Measurements from ENCODE around the gene CDK2AP2.
"Not testable (repeated sequence)": the region's sequence is repeated elsewhere in the genome, so short reads cannot be mapped to it uniquely, and the experiment has no call there.

Gene CDK2AP2

DNA sequence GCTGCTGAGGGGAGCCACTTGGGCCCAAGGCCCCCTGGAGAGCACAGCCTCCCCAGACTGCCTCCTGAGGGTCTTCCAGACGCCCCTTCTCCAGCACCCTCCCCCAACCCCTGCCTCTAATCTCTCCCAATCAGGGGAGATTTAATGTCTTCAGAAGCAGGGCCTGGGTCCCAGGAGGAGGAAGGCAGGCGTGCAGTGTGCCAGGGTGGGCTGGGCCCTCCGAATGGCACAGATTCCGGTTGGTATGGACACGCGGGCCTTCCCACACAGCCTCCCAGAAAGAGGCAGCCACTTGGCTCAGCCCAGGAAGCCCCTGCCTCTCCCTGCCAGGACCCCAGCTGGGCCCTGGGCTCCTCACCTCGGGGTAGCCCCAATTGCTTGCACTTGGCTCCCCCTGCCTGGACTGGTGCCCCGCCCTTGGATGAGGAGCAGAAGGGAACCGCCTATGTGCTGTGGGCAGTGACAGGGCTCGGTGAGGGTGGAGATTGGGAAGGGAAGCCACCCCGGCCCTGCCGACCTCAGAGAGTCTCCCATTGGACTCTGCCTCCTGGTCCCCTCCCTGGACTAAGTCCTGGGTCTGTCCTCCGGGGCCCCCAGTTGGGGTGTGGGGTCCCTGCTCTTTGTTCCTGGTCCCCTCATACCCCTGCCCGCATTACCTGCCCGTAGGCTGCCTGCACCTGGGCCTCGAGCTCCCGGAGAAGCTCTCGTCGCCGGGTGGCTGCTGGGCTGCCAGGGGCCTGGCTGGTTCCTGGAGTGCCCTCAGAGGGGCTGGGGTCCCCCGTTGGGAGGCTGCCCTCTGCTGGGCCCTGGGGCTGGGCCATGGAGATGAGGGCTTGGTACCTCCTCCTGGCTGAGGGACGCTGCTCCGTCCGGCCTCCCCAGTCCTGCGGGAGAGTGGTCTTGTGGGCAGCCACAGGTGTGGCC, 15.9 kb upstream of the CDK2AP2 start:
- no peak for DNase-seq

DNA sequence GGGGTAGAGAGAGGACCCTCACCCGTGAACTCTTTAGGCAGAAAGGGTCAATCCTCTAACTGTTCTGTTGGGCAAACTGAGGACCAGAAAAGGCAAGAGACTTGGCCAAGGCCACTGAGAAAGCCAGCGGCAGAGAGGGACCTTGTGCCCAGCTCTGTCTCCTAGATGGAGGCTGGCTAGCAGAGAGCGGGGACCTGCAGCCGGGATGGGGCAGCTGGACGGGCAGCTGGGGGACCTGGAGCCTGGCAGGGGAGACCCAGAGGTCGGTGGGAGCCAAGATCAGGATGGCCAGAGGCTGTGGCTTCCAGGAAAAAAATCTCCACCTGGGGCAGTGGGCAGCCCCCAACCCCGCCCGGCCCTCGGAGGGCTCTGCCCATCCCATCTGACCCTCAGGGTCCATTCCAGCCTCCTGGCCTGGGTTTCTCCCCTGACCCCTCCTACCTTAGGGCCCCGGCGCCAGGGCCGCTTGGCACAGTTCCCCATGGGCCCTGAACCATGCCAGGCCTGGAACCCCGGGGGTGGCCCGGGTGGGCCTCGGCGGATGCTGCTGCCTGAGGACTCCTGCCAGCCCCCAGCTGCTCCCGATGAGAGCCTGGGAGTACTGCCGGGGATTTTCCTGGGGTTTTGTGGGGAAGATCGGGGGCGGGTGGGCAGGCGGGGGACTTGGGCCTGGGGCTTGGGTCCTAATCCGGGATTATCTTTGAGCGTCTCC, 15.0 kb upstream of the CDK2AP2 start, which contains the start of gene CABP2:
Gene CABP2, minus strand, starts transcription at position 603 of the 712 bp plus-strand sequence. Its CDS starts 120 bp downstream, at position 483.
- no peak for DNase-seq

DNA sequence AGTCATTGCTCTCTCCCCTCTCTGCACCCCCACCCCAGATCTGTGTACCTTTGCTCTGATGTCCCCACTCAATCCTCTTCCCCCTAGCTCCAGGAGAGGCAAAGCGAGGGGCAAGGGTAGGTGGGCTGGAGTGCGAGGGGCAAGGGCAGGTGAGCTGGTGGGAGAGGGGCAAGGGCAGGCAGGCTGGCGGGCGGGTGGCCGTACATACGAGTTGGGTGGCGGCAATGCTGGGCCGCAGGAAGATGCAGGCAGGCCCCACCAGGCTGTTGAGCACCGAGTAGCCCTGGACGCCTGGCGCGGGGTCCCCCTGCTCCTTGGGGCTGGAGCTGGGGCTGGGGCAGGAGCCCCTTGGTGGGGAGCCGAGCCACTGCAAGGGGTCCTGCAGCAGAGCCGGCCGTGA, 14.4 kb upstream of the CDK2AP2 start:
- DNase-seq: no peak

DNA sequence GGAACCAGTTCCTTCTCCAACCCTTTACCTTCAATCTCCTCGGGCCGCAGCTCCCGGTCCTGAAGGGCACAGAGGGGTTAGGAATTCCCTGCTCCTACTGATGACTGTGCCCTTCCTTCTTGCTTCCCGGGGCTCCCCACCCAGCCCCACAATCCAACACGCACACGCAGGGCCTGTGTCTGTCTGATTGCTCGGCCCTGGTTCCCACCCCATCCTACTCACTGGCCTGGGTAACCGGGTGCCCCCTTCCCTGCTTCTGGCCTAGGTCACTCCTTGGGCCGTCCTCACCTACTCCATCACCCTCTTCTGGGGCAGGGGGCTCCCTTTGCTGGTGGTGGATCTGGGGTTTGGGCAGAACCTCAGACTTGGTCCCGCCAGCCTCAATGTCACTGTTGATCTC, 14.0 kb upstream of the CDK2AP2 start:
- DNase-seq: no peak

DNA sequence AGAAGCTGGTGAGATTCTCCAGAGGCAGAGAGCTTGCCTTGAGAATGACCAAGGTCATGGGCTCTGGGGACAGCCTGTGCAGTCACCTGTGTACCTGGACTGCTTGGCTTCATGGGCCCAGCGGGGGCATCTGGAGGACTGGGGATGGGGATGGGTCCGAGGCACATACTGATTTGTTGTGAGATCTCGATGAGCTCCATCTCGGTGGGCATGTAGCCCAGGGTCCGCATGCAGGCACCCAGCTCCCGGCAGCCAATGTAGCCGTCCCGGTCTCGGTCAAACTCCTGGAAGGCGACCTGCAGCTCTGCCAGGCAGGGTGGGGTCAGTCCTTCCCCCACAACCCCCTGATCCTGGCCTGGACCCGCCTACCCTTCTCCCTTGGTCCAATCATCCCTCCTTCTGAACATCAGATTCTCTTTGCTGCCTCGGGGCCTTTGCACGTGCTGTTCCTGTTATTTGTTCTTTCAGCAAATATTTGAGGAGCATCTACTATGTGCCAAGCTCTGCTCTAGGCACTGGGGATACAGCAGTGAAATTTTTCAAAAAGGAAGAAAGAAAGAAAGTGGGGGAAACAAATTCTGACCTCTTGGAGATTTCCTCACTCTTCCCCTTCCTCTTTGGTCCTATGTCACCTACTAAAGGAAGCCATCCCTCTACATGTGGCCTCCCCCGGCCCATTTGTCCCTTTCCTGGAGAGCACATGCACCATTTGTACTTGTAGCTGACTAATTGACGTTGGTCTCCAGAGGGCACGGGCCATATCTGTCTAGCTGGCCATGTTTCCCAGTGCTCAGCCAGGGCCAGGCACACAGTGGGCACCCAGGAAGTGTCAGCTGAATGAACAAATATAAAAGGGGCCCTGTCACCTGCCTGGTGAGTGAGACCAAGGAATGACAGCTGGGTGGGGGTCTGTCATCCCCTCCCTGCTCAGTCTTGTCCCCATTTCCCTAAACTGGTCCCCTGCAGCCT, 13.2 kb upstream of the CDK2AP2 start:
- no peak for DNase-seq

DNA sequence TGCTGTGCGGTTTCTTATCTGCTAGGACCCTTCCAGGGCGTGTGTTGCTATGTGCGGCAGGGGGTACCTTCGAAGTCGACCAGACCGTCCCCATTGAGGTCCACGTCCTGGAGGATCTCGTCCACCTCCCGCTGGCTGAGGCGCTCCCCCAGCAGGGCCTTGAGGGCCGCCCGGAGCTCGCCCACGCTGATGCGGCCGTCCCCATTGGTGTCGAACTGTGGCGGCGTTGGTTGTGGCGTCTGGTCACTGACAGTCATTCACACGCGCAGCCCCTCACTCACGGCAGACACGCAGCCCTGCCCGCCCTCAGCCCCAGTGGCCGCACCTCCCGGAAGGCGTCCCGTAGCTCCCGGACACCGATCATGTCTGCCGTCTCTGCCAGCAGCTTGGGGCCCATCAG, 11.8 kb upstream of the CDK2AP2 start:
- no peak for DNase-seq

DNA sequence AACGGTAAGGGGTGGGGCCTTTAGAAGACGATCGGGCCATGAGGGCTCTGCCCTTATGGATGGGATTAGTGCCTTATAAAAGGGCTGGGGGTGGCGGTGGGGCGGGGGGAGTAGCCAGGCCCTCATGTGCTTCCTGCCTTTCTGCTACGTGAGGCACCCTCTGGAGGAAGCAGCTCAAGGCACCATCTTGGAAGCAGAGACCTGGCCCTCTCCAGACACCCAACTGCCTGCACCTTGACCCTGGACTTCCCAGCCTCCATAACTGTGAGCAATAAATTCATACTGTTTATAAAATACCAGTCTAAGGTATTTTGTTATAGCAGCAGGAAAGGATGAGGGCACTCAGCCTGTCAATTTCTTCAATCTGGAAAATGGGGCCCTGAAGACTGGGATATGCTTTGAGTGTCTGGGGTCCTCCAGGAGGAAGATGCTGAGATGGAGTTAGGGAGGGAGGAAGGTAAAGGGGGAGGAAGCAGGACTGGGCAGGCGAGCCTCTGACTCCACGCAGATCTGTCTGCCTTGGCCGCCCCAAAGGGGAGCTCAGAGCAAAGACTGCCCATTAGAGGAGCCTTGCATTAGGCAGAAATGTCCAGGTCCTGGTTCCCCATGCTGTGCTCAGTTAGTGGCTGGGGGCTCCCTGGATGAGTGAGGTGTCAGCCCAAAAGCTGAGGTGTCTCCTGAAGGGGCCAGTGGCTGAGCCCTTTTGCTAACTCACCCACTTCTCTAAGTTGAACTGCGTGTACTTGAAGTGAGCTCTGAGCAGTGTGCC, 10.0 kb upstream of the CDK2AP2 start:
- DNase-seq: no peak

DNA sequence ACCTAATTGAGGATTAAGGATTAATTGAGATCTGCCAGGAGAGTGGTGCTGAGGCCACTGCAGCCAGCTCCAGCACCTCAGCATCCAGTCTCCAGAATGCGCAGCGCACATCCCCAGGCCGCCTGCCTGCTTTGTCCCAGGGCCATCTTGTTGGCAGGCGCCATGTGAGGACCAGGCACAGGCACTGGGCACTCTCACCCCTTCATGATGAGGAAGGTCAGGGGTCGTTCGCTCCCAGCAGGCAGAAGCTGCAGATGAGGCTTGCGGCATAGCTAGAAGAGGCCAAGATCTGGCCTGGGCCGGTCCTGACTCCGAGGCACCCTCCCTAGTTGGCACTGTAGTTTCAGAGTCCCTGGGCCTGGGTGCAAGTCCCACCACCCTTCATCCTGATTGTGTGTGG, 8.8 kb upstream of the CDK2AP2 start:
- no peak for DNase-seq

DNA sequence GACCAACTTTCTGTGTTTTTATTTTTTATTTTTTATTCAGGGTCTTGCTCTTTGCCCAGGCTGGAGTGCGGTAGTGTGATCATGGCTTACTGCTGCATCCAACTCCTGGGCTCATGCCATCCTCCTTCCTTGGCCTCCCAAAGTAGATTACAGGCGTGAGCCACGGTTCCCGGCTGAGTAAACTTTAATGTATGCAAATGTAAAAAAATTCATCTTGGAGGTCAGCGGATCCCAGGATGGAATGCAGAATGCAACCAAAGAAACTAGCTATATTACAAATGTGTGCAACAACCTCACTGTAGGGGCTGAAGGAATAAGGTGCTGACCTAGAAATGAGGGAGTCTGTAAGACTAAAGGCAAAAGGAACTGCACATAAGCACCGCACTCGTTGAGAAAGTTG, 6.2 kb upstream of the CDK2AP2 start:
- no peak for DNase-seq

DNA sequence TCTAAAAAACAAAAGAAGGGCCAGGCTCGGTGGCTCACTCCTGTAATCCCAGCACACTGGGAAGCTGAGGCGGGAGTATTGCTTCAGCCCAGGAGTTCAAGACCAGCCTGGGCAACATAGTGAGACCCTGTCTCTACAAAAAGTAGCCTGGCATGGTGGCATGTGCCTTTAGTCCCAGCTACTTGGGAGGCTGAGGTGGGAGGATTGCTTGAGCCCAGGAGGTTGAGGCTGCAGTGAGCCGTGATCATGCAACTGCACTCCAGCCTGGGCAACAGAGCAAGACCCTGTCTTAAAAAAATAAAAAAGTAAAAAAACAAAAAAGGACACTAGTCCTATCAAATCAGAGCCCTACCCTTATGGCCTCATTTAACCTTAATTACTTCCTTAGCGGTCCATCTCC, 3.6 kb upstream of the CDK2AP2 start:
- not testable (repeated sequence) for DNase-seq

DNA sequence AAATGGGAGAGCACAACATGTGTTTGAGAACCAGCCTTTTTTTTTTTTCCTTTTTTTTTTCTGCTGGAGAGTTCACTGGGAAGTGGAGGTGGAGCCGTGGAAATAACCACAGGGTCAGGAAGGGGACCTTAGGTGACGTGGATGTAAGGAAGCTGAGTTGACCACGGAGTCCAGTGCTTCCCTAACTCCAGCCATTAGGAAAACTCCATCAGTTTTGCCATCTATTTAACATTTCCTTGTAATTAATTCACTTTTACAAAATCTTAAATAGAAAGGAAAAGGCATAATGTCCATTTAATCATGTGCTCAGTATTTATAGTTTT, 2.0 kb upstream of the CDK2AP2 start:
- no peak for DNase-seq

DNA sequence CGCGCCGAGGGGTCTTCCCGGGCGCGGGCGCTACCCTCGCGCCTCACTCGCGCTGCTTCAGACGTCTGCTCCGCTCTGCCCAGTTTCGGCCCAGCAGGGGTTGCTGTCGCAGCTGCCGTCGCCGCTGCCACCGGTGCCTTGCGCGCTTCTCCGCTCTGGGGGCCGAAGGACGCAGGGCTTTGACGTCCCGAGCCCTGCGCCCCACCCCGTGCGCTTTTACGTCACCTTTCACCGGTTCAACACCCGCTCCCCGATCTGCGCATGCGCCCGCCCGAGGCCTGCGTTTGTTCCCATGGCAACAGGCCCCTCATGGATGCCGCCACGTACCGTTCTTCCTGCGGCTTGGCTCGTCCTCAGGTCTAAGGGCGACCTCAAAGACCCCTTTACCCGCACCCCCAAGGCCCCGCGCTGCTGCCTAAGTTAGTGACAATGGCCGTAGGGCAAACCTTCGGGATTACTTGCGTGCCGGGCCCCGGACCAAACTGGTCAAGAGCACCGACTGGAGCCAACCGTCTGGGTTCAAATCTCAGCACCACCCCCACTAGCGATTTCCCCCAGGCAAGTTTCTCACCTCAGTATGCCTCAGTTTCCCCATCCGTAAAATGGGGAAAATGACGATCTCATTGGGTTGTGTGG, 642 bp upstream of the CDK2AP2 start:
- DNase-seq: peak; percentile 88 to 89

DNA sequence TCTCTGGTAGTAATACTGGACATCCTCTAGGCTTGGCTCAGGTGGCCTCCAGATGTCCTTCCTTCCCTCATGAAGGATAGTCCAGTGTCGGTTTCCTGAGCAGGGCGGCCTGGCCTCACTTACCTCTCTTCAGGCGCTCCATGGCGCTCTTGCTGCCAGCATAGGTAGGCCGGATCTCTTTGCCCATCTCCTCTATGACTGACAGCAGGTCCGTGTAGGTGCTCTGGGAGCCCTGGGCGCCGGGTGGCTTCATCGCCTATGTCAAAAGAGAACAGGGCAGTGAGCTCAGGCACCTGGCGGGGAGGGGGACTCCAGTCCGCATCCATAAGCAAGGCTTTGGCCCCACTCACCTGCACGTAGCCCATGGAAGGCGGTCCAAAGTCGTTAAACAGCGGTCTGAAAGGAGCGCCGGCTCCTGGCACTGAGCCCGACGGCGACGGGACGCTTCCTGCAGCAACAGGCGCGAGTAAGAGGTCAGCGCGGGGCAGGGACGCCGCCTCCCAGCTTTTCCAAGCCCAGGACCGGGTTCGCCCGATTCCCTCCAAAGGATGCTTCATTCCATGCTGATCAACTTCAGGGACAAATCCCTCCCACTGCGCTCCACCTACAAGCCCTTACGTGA, 609 bp downstream of the CDK2AP2 start:
- no peak for DNase-seq

DNA sequence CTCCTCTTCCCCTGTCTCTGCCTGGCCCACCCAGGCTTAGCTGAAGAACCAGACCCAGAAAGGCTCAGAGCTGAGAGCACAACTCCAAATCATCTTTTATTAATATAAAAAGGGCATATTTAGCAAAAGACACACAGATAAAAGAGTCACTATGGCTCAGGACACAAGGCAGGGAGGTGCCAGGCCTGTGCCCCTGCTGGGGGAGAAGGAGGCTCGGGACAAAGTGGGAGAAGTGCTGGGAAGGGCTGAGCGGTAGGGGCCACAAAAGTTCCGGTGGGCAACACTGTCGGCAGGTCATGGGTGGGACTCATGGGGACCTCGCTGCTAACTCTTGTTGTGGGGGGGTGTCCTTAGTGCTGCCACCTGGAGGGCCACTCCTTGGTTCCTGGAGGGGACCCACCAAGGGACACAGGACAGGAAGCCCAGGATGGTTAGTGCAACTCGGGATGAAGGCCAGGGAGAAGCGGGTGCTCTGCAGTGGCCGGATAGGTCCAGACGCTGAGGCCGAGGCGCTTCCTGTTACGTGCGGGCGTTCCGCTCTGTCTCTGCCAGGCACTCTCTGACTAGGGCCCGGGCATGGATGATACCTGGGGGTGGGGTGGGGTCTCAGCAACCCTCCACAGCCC, 1.4 kb downstream of the CDK2AP2 start:
- DNase-seq: no peak

DNA sequence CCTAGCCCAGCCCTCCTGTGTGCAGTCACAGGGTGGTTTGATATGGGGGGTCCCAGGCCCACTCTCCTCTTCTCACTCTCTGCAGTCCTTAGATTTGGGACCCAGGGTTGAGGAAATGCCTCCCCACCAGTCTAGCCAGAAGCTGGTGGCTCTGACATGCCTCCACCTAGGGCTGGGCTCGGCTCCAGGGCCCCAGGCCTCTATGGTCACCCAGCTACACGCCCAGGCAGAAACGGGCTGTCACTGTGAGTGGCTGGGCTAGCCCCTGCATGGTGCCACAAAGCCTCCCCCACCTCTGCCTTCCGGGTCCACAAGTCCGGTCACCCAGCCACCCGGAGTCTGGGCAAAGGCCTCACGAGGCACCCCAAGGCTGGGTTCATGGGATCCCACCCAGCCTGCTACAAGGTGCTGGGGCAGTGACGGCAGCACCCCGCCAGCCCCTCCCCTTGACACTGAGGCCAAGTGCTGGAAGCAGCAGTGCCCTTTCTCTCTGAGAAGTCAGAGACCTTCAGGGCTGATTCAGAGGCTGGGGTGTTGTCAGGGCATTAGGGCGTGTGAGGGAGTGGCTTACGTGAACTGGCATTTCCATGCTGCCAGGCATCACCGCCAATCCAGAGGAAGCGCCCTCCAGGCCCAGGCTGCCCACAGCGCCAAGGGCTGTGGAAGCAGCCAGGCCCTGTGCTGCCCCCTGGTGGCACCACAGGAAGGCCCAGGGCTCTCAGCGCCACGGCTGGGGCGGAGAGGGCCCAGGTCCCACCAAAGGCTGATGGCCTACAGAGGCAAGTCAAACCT, 2.2 kb downstream of the CDK2AP2 start:
- peak; percentile 89 to 94 for DNase-seq

DNA sequence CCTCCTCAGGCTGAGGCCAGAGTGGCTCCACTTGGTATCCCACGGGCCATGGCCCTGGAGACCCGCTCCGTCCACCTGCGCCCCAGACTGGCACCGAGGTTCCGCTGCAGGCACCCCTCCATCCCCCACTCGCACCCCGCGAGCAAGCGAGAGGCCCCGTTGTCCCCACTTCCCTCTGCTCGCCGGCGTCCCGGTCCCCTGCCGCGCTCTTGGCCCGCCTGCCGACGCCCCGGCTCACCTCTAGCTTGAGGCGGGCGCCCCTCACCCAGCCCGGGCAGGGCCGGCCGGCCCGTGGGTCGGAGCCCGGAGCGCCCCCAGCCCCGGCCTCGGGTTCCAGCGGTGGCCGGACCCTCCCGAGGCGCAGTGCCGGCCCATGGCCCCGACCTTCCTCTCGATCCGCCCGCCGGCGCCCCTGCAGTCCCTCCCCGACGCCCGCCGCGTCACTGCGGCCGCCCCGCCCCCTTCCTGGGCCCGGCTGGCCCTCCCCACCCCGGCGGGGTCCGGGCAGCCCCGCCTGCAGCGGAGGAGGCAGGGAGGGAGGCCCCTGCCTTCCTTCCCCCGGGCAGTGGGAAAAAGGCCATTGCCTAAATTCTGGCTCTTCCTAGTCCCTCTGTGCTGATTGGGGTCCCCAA, 2.9 kb downstream of the CDK2AP2 start, which contains the start of gene PITPNM1:
Gene PITPNM1, minus strand, starts transcription at position 414 of the 632 bp plus-strand sequence. CDS start 1,183 bp downstream, outside the sequence.
- DNase-seq: peak; percentile 33 to 40

DNA sequence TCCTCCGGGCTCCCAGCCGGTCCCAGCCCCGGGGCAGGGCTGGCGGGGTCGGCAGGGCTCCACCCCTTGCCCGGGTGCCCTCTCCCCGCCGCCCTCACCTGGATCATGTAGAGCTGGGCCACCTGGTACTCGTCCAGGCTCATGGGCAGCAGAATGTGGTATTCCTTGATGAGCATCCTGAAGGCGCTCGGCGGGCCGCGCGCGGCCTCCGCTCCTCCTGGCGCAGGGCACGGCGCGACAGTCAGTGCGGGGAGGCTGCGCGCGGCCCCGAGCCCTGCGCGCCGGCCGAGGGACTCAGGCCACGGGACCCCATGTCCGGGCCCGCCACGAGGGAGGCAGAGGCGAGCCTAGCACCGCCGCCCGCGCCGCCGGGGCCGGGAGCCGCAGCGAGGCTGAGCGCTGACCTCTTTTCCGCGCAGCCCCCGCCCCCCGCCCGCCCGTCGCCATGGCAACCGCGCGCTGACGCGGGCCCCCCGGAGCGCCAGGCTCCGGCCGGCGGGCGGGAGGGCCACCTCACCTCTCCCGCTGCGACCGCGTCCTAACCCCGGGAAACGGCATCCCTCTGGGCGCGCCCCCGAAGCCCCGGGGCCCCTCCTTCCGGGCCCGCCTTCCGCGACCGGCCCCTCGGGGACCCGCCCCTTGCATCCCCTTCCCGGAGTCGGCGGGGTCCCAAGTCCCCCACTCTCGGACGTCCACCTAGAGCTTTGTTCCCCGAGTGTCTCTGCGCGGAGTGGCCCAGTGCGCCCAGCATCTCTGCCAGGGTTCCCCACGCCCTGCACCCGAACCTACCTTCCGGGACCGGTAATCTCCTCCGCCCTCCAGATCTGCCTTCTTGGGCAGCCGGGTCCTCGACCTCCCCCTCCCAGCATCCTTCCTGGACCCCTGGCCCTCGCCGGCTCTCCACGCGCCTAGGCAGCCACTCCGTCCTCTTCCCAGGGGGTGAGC, 3.7 kb downstream of the CDK2AP2 start:
- no peak for DNase-seq
